ENCODE data around the gene HERPUD1. TPM values are rescaled to one million over a fixed set of nuclear protein-coding genes. Genes with fewer than 3 reads are reported as not detected.

Gene HERPUD1
- total and polyA plus RNA-seq, 2 of the 13 experiments (the other 11 are each of a cell fraction or from before 2014, with no cell fraction given), result 96.2 to 323 TPM

DNA sequence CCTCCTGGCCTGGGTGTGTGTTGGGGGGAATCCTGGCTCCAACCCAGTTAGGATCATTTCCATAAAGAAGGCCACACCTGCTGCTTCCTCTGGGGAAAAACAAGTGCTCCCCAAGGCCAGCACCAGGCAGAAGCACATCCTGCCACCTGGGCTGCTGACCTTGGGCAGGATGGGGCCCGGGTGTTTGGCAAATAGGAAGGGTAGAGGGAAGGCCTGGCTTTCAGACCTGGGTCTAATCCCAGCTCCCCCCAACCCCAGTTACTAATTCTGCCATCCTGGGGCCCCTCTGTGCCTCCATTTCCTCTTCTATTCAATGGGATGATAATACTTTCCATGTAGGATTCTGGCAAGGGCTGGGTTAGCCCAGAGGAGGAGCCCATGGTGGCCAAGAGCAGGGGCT, 54.4 kb downstream of the HERPUD1 start (continued):
- no peak; a peak in 1 of 4 replicates for TF ChIP-seq EP300 (IDR thresholded peaks at IDR 0.05; ENCODE audit: low read depth in 2 of 2, low read length in 2 of 2)
- TF ChIP-seq EP300 (CRISPR knock-in tag; IDR thresholded peaks at IDR 0.05; ENCODE audit: borderline replicate concordance), result no peak
- TF ChIP-seq HMG20A (CRISPR knock-in tag; IDR thresholded peaks at IDR 0.05; ENCODE audit: borderline replicate concordance), result peak; percentile 19; the same call in 1 of the 2 replicates
- TF ChIP-seq, protein P1, sequence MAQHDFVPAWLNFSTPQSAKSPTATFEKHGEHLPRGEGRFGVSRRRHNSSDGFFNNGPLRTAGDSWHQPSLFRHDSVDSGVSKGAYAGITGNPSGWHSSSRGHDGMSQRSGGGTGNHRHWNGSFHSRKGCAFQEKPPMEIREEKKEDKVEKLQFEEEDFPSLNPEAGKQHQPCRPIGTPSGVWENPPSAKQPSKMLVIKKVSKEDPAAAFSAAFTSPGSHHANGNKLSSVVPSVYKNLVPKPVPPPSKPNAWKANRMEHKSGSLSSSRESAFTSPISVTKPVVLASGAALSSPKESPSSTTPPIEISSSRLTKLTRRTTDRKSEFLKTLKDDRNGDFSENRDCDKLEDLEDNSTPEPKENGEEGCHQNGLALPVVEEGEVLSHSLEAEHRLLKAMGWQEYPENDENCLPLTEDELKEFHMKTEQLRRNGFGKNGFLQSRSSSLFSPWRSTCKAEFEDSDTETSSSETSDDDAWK (CRISPR knock-in tag; IDR thresholded peaks at IDR 0.05), result no peak
- no peak for TF ChIP-seq FOXP1 (IDR thresholded peaks at IDR 0.05)
- TF ChIP-seq FOXP1 (CRISPR knock-in tag; IDR thresholded peaks at IDR 0.05), result no peak
- no peak for TF ChIP-seq ZBTB3 (CRISPR knock-in tag; IDR thresholded peaks at IDR 0.05; ENCODE audit: borderline replicate concordance, low read depth)
- TF ChIP-seq, protein P2, sequence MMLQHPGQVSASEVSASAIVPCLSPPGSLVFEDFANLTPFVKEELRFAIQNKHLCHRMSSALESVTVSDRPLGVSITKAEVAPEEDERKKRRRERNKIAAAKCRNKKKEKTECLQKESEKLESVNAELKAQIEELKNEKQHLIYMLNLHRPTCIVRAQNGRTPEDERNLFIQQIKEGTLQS (CRISPR knock-in tag; IDR thresholded peaks at IDR 0.05), result no peak
- TF ChIP-seq, protein P3, sequence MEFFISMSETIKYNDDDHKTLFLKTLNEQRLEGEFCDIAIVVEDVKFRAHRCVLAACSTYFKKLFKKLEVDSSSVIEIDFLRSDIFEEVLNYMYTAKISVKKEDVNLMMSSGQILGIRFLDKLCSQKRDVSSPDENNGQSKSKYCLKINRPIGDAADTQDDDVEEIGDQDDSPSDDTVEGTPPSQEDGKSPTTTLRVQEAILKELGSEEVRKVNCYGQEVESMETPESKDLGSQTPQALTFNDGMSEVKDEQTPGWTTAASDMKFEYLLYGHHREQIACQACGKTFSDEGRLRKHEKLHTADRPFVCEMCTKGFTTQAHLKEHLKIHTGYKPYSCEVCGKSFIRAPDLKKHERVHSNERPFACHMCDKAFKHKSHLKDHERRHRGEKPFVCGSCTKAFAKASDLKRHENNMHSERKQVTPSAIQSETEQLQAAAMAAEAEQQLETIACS (CRISPR knock-in tag; IDR thresholded peaks at IDR 0.05), result no peak
- TF ChIP-seq ATF7 (IDR thresholded peaks at IDR 0.05), result no peak
- TF ChIP-seq ATF7 (CRISPR knock-in tag; IDR thresholded peaks at IDR 0.05), result no peak
- no peak for TF ChIP-seq ZSCAN20 (CRISPR knock-in tag; IDR thresholded peaks at IDR 0.05; ENCODE audit: borderline replicate concordance)
- no peak for TF ChIP-seq NFIC (IDR thresholded peaks at IDR 0.05; ENCODE audit: low read length)
- TF ChIP-seq ZNF530 (CRISPR knock-in tag; IDR thresholded peaks at IDR 0.05; ENCODE audit: low read depth), result no peak
- TF ChIP-seq RFXAP (CRISPR knock-in tag; IDR thresholded peaks at IDR 0.05; ENCODE audit: borderline replicate concordance), result no peak
- TF ChIP-seq PLSCR1 (CRISPR knock-in tag; IDR thresholded peaks at IDR 0.05; ENCODE audit: borderline replicate concordance), result no peak
- no peak for TF ChIP-seq JDP2 (CRISPR knock-in tag; IDR thresholded peaks at IDR 0.05; ENCODE audit: borderline replicate concordance)
- no peak for TF ChIP-seq KLF13 (CRISPR knock-in tag; IDR thresholded peaks at IDR 0.05)
- TF ChIP-seq, protein P4, sequence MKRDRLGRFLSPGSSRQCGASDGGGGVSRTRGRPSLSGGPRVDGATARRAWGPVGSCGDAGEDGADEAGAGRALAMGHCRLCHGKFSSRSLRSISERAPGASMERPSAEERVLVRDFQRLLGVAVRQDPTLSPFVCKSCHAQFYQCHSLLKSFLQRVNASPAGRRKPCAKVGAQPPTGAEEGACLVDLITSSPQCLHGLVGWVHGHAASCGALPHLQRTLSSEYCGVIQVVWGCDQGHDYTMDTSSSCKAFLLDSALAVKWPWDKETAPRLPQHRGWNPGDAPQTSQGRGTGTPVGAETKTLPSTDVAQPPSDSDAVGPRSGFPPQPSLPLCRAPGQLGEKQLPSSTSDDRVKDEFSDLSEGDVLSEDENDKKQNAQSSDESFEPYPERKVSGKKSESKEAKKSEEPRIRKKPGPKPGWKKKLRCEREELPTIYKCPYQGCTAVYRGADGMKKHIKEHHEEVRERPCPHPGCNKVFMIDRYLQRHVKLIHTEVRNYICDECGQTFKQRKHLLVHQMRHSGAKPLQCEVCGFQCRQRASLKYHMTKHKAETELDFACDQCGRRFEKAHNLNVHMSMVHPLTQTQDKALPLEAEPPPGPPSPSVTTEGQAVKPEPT (CRISPR knock-in tag; IDR thresholded peaks at IDR 0.05; ENCODE audit: low read depth), result no peak
- TF ChIP-seq ZSCAN31 (CRISPR knock-in tag; IDR thresholded peaks at IDR 0.05; ENCODE audit: low read depth), result no peak
- no peak for TF ChIP-seq FOXJ3 (CRISPR knock-in tag; IDR thresholded peaks at IDR 0.05; ENCODE audit: borderline replicate concordance)
- TF ChIP-seq SKIL (CRISPR knock-in tag; IDR thresholded peaks at IDR 0.05; ENCODE audit: borderline replicate concordance), result no peak
- TF ChIP-seq, protein P5, sequence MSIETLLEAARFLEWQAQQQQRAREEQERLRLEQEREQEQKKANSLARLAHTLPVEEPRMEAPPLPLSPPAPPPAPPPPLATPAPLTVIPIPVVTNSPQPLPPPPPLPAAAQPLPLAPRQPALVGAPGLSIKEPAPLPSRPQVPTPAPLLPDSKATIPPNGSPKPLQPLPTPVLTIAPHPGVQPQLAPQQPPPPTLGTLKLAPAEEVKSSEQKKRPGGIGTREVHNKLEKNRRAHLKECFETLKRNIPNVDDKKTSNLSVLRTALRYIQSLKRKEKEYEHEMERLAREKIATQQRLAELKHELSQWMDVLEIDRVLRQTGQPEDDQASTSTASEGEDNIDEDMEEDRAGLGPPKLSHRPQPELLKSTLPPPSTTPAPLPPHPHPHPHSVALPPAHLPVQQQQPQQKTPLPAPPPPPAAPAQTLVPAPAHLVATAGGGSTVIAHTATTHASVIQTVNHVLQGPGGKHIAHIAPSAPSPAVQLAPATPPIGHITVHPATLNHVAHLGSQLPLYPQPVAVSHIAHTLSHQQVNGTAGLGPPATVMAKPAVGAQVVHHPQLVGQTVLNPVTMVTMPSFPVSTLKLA (IDR thresholded peaks at IDR 0.05), result no peak
